GM19025 (cell line): ENCODE results near the gene RBBP5.

Experiments
- ATAC-seq: cut with Tn5 transposase; IDR thresholded peaks from one replicate; pipeline ENCODE4 v1.9.1; 2021; ENCODE audit warnings: mild to moderate bottlenecking, low read depth, moderate library complexity; ENCODE audit not compliant: unreplicated experiment

Gene RBBP5

GRCh38 chr1:205075642-205076155, 46.1 kb downstream of the RBBP5 start:
- no peak for ATAC-seq

GRCh38 chr1:205074513-205074912, 47.3 kb downstream of the RBBP5 start:
- no peak for ATAC-seq

GRCh38 chr1:205074084-205074483, 47.7 kb downstream of the RBBP5 start:
- ATAC-seq, result no peak

GRCh38 chr1:205073511-205073910, 48.3 kb downstream of the RBBP5 start:
- no peak for ATAC-seq

- ATAC-seq, result no peak
These were observed 48.9 kb downstream of the RBBP5 start for GRCh38 chr1:205072881-205073280.

GRCh38 chr1:205072286-205072685, 49.5 kb downstream of the RBBP5 start:
- no peak for ATAC-seq

- ATAC-seq, result no peak
These were observed 50.0 kb downstream of the RBBP5 start for GRCh38 chr1:205071801-205072200.

GRCh38 chr1:205071028-205071409, 50.8 kb downstream of the RBBP5 start:
- no peak for ATAC-seq

- ATAC-seq, result no peak
These were observed 52.2 kb downstream of the RBBP5 start for GRCh38 chr1:205069371-205070125.

GRCh38 chr1:205068457-205069040, 53.2 kb downstream of the RBBP5 start:
- ATAC-seq, result no peak

- ATAC-seq, result no peak
These were observed 53.8 kb downstream of the RBBP5 start for GRCh38 chr1:205068001-205068400.

- no peak for ATAC-seq
These were observed 54.7 kb downstream of the RBBP5 start for GRCh38 chr1:205067031-205067430.

- no peak for ATAC-seq
These were observed 55.5 kb downstream of the RBBP5 start for GRCh38 chr1:205066141-205066818.

- no peak for ATAC-seq
These were observed 56.1 kb downstream of the RBBP5 start for GRCh38 chr1:205065666-205066065.

GRCh38 chr1:205064741-205065316, 56.9 kb downstream of the RBBP5 start:
- no peak for ATAC-seq

GRCh38 chr1:205064301-205064700, 57.5 kb downstream of the RBBP5 start:
- no peak for ATAC-seq

- no peak for ATAC-seq
These were observed 58.9 kb downstream of the RBBP5 start for GRCh38 chr1:205062895-205063294.

- ATAC-seq, result no peak
These were observed 59.5 kb downstream of the RBBP5 start for GRCh38 chr1:205062319-205062718.

GRCh38 chr1:205061665-205062069, 60.1 kb downstream of the RBBP5 start:
- no peak for ATAC-seq

- no peak for ATAC-seq
These were observed 60.6 kb downstream of the RBBP5 start for GRCh38 chr1:205061227-205061626.

- ATAC-seq, result no peak
These were observed 61.0 kb downstream of the RBBP5 start for GRCh38 chr1:205060746-205061145.
